CD4-positive, alpha-beta T cell treated with Interleukin-6 at 100 ng/mL for 8 hours (primary cell): Measurements from ENCODE around the gene NOL6.
"Not testable (repeated sequence)": the region's sequence is repeated elsewhere in the genome, so short reads cannot be mapped to it uniquely, and the experiment has no call there.

Experiments
- DNase-seq: peaks from one replicate; pipeline ENCODE4 v3.0.0-alpha.2; 2020; ENCODE audit warnings: mixed read lengths, low spot score

The NOL6 gene

DNA sequence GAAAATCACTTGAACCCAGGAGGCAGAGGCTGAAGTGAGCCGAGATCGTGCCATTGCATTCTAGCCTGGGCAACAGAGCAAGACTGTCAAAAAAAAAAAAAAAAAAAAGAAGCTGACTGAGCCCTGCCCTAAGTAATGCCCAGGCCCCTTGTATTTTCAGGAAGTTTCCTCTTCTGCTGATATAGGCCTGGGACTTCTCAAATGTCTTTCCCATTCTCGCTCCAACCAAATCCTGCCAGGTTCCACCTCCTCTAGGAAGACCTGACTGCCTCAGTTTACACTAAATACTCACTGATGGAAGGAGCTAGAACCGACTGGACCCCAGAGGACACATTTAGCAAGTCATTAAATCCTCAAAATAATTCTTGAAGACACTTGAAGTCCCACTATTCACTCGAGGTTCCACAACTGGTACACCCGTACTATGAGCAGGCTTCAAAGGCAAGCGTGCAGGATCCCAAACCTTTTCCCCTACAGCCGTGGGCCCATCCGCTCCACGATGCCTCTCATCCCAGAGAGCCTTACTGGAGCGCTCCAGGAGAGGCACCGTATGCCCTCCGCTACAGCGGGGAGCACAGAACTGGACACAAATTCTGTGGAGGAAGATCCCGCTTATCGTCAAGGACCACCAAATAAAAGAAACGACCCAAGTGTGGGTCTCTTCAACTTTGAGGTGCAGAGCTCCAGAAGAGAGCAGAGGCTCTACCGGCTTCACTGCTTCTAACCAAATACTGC lies 676 bp downstream of the NOL6 start:
- no peak for DNase-seq

DNA sequence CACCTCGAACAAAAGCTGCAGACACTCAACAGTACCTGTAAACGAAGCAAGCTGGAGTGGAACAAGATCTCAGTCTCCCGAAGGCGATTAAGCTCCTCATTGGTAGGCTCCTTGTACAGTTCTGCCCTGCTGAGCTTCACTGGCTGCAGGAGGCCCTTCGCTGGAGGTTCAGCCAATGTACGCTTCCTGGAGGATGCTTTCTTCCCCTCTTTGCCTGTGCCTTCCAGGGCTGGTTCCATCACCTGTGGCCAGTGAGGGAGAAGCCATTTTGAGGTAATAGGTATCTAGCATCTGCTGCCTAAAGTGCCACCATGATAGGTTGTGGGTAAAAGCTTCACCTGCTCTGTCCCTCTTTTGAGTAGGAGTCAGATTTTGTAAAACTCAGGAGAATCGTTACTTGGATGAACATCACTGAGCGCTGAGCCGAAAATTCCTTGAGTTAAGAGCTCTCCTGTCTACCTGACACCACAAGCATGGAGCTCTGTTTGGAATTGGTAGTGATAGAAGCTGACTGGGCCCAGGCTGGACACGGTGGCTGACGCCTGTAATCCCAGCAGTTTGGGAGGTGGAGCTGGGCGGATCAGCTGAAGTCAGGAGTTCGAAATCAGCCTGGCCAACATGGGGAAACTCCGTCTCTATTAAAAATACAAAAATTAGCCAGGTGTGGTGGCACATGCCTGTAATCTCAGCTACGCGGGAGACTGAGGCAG lies 1.4 kb downstream of the NOL6 start:
- DNase-seq, result no peak

DNA sequence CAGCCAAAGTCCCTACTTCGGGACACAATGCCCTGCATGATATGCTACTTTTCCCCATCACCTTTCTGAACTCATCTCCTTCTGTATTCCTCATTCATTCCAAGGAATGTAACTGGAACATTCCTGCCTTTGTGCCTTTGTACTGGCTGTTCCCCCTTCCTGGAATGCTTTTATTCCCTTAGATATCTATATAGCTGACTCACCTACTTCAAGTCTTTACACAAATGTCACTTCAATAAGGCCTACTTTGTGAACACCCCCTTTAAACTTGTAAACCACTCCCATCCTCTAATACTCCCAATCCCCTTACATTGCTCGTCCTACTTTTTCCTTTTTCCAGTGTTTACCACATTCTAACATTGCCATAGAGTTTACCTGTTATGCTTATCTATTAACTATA lies 2.4 kb downstream of the NOL6 start:
- DNase-seq, result no peak

DNA sequence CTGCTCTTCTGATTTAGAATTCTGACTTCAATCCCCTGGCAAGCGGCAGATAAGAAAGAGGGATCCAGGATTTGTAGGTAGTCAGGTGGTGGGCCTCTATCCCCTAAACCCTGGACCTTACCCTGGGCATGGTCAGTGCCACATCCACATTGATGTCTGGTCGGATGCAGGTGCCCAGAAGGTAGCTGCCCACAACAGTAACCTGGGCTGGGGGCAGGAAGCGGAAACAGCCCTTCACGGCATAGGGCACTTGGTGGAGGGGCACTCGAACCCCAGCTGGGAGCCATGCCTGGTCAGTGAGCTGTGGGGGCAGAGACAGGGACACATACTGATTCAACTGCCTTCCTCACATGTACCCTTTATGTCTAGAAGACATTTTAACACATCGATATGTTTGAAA lies 3.8 kb downstream of the NOL6 start:
- DNase-seq, result no peak

DNA sequence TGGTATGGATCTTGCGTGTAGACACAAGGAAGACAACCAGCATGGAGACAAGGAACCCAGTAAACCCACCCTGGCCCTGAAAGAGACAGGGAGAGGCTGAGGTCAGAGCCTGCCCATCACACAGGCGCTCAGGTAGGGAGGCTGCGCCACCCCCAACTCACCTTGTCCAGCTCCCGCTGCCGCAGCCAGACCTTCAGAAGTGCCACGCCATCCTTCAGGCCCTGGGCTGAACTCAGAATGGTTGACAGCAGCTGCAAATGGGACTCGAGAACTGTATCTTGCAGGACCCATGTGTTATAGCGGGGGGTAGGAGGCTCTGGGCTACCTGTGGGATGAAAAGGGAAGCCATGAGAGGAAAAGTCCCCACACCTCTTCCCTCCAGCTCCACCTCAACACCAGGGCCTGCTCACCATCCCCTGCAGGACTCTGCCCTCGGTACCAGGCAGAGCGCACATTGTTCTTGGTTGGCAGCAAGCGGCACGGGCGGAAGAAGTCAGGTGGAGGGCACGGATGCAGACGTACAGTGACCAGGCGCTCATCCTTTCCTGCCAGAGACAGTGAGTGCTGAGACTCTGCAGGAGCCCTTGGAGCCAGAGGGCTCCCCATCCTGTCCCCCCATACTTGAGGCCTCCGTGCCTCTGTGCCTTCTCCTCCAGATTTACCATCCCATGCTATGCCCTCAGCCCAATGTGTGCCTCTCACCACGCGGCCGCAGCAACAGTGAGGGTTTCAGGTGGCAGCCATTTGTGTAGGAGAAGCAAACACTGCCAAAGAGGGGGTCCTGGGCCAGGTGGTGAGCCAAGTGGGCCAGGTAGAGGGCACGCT lies 4.7 kb downstream of the NOL6 start:
- no peak for DNase-seq

DNA sequence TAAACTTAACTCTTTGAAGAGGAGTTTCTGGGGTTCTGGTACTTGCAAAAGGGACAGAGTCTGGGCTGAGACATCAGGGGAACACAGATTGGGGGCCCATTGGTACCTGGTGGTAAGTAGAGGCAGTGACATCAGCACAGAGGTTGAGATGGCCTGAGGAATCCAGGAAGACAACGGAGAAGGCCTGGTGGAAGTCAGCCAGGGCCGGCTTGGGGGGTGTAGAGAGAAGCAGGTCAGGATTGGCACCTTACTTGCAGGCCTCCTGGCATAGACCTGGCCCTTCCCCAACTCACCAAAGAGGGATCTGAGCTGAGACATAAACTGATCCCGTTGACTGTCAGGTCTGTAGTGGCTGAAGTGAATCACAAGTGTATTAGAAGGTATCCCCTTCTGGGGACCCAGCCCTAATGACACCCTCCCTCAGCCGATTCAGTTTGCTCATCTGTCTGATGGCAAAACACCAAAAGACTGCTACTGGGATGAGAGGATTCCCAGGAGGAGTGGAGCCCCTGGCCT lies 5.5 kb downstream of the NOL6 start:
- DNase-seq, result no peak

DNA sequence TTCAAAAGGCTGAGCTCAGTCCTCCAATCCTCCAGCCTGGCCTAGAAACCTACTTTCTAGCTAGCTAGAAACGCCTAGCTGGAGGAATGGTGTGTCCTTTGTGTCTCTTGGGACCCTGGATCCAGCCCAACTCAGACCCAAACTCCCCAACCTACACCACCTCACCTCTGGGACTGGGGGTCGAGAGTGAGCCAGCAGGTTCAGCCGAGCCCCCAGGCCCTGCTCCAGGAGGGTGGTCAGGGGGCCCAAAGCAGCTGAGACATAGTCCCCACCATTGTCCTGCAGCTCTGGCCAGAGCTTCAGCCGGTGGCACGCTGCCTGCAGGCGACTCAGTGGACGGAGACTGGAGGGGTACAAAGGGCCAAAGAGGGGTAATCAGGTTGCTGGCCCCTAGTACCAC lies 6.2 kb downstream of the NOL6 start:
- no peak for DNase-seq

DNA sequence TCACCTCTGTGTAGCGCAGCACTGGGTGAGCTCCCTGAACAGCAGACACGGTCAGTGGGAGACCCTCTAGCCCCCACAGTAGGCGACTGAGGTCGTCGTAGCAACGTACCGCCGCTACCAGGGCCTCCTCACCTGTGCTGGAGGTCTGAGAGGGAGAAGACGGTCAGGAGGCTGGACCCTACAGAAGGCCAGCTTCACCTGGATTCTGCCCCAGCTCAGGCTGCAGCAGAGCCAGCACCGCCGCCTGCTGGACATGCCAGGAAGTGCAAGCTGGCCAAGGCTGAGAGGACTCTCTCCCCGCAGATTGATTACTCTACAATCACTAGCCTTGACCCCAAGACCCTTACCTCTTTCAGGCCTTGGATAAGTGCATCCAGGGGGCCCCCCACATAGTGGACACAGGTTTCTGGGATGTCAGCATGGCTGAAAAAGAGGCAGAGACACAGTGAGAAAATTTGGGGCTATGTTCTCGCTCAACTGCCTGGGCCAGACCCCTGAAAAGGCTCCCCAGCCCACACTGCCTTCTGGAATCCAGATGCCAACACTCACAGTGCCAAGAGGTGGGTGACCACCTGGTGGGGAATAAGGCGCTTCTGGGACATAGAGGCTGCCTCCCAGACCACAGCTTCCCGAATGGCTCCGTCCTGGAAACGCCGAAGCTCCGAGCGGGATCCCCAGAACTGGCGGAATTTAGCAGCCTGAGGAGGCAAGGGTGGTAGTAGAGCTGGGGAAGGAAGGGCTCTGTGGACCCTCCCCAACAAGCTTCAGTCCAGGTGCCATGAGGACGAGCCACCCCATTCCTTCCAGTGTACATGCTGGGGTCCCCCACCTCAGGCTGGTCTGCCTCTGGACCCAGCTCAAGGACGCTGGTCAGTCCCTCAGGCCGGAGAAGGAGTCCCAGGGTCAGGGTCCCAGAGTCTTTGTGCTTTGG lies 6.9 kb downstream of the NOL6 start:
- peak; percentile 71 for DNase-seq

DNA sequence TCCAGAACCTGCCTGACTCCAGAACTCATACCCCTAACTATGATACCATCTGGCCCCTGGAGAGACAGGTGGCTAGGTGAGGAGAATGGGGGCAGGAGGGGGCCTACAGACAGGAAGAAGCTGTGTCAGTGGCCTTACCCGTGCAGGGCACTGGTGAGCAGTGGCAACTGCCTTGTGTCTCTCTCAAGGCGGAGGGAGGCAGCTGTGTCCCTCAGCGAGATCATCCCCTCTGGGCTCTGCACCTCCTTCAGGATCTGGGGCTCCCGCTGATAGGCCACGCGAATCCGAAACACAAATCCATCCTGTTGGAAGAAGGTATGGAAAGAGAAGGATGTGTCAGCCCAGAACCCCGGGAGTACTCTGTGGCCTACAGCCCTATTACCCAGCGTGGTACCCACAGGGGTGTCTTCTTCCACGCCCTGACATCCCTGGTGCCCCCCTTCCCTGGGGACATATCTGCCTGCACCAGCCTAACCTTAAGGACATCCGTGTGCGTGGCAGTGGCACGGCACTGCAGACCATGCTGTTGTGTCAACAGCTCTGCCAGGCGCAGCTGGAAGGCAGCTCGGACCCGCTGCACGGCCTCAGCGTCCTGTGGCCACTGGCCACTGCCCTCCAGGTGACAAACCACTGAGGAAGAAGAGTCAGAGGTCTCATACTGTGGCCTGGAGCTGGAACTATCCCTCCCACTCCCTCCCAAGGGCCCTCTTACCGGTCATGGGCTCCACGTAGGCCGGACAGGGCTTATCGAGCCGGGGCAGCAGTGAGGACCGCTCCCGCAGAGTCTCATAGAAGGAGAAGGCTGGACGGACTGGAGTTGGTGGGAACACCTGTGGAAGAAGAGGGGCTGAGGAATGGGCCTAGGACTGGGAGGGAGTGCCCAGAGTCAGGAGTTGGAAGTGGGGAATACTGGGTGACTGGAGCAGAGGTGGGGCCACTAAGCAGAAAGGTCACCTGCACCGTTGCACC lies 7.8 kb downstream of the NOL6 start:
- DNase-seq, result no peak

DNA sequence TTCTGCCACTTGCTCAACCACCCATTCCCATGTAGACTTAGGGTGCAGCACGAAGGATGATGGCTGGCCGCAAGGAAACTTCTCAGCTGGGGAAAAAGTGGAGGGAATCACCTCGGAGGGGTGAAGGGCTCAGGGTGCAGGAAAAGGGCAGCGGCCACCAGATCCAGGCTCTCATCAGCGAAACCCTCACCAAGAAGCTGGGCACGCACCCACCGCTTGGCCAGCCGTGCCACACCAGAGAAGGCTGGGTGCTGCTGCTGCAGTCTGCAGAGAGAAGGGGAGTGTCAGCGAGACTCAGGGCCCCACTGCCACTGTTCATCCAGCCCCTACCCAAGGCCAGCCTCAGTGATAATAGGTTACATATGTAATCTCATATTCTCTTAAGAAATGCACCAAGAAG lies 8.6 kb downstream of the NOL6 start:
- no peak for DNase-seq

DNA sequence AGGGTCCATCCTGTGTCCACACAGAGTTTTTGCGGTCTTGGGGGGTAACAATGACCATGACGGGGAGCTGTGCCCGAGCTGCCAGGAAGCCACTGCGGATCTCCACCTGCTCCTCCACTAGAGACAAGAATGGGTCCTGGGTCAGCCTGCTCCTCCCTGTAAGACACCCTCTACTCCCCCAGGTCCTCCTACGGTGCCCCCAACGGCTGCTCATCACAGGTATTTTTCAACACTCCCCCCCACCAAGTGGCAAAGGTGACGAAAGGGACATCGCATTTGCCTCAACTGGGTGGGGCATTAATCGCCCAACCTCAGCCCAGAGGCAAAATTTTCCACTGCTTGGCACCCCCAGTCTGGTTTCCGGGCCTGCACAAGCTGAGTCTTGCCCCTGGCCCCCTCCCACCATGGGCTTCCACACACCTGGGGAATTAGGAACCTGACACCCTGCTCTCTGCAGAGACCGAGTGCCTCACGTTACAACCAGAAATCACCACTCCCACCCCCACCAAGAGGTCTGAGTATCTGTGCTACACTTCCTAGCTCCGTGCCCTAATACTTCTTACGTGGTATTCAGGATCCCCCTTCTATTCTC lies 9.6 kb downstream of the NOL6 start:
- DNase-seq, result no peak

DNA sequence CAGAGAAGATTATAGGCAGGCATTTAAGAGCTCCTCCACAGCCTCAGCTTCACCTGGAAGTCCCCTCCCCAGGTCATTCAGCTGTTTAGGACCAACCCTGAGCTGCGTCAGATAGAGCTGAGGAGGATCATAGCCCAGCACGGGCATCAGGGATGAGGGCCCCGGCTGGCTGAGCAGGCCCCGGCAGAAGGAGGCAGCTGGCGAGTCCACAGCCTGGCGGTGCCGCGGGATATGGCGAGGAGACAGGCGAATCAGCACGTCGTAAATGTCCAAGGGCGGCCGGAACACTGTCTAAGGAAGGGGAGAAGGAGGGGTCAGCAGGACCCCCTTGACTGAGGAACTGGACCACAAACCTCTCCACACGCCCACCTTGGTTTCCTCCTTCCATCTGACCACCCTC lies 10.6 kb downstream of the NOL6 start:
- no peak for DNase-seq

DNA sequence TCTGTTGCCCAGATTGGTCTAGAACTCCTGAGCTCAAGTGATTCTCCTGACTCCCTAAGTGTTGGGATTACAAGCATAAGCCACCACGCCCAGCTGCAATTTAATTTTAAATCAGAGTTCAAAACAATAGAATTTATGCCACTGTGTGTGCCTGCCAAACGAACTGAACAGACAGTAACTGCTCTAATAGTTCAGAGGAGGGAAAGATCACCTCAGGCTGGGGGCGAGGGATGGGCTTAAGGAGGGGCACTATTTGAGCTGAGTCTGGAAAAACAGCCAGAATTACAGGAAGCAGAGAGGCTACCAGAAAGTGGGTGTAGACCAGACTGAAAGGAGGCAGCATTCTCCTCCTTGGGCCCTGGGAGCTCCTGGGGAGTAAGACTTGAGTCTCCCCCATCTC lies 12.2 kb downstream of the NOL6 start:
- no peak for DNase-seq

DNA sequence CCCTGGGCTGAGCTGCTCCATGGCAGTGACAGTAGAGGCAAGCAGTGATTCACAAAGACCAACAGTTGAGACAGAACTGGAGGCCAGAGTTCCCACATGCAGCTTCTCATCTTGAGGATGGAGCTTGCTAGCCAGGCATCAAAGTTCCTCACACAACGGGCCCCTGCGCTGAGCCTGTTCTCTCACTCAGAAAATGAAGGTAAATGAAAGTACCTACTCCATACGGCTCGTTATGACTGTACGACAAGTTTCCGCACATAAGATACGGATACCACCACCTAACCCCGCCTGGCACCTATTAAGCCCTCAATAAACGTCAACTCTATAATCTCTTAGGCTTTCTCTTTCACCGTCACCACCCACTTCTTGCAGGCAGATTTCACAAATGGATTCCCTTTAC lies 12.9 kb downstream of the NOL6 start:
- DNase-seq, result no peak

DNA sequence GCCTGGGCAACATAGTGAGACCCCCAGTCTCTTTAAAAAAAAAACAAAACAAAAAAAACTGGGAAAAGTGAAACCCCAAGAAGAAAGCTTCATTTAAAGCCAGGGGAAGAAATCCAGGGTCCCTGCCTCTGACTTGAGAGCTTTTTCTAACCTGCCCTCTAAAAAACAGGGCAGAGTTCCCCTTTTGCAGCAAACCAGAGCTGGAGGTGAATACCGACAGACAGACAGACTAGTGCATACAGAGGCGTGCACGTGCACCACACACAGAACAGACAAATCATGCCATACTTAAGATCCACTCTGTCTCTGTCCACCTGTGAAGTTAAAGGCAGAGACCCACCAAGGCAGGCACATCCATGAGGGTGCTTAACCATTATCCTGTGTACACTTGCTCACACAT lies 14.6 kb downstream of the NOL6 start:
- DNase-seq, result no peak

DNA sequence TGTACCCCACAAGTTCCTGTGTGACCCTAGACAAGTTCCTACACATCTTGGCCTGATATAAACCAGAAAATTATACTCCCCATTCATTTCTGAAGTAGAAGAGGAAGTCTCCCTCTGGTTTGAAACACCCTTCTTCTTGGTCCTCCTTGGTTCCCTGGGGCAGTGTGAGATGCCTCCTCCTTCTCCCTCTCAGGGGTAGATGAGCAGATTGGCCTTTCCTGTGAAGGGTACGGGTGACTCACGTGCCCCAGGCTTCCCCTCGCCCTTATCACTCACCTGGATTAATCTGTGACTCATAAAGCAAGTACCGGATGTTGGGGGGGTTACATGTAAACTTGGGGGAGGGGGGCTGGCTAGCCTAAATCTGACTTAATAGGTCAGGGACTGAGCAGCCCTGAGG lies 15.3 kb downstream of the NOL6 start:
- peak; percentile 81 for DNase-seq

DNA sequence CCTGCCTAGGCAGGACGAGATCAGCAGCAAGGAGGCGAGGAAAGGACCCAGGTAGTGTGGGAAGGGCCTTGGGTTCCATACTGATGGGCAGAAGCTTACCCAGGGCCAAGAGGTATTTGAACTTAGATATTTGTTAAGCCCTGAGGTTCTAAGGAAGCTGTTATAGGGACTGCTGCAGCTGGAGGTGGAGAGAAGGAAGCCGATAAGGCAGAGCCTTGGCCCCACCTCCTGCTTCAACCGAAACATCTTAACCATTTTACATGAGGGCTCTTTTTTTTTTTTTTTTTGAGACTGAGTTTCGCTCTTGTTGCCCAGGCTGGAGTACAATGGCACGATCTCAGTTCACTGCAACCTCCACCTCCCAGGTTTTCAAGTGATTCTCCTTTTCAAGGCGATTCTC lies 17.8 kb downstream of the NOL6 start:
- DNase-seq, result peak; percentile 48

DNA sequence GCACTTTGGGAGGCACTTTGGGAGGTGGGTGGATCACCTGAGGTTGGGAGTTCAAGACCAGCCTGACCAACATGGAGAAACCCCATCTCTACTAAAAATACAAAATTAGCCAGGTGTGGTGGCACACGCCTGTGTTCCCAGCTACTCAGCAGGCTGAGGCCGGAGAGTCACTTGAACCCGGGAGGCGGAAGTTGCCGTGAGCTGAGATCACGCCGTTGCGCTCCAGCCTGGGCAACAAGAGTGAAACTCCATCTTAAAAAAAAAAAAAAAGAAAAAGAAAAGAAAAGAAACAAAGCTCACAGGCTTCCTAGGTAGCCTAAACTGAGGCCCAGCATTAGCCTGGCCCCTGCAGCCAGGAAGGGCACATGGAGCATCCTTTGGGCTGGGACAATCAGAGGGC lies 18.3 kb downstream of the NOL6 start:
- not testable (repeated sequence) for DNase-seq

DNA sequence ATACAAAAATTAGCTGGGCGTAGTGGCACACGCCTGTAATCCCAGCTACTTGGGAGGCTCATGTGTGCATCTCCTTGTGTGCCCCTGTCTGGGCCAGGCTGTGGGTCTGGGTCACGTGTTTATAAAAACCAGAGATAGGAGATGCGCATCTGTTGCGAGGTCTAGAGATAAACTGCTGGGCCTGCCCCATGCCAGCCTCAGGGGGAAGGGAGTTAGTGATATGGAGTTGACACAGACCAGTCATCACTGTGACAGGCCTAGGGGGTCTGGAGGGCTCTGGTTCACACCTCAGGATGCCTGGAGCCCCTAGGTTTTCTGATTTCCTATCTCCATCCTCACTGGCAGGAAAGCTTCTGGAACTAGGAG lies 19.1 kb downstream of the NOL6 start:
- not testable (repeated sequence) for DNase-seq

DNA sequence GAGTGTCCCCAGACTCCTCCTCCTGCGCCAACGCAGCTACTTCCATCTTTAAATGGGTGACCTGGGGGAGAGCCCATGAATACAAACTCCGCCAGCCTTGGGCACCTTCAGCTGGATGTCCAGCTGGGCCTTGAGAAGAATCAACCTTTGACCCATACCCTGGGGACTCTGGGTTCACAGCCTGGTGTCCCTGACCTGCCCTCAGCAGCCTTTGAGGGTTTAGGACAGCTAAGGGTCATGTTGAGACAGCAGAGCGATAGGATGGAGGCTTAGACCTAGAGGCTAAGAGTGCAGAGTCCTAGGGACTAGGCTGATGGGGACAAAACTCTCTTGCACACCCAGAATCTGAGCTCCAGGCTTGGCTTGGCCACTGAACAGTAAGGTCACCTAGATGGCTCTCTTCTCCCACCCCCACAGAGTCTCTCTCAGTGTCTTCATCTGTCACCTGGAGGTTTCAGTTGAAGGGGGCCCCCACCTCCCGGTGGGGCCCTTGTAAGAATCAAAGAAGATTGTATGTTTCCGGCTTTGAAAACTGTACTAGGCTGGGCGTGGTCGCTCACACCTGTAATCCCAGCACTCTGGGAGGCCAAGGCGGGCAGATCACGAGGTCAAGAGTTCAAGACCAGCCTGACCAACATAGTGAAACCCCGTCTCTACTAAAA lies 19.6 kb downstream of the NOL6 start:
- peak; percentile 24 for DNase-seq
